Measurements from ENCODE around the gene HNRNPUL2.
"Not testable (repeated sequence)": the region's sequence is repeated elsewhere in the genome, so short reads cannot be mapped to it uniquely, and the experiment has no call there.

Gene HNRNPUL2

GRCh38 chr11:62727165-62727871 lies at the start of gene HNRNPUL2:
Gene HNRNPUL2, minus strand, starts transcription at chr11:62727457. Its CDS starts 301 bp downstream, at chr11:62727156.
- peak; percentile 99 for DNase-seq

GRCh38 chr11:62775646-62776045 lies 48.4 kb upstream of the HNRNPUL2 start:
- DNase-seq, result no peak

GRCh38 chr11:62774407-62774806 lies 47.1 kb upstream of the HNRNPUL2 start:
- no peak for DNase-seq

DNA sequence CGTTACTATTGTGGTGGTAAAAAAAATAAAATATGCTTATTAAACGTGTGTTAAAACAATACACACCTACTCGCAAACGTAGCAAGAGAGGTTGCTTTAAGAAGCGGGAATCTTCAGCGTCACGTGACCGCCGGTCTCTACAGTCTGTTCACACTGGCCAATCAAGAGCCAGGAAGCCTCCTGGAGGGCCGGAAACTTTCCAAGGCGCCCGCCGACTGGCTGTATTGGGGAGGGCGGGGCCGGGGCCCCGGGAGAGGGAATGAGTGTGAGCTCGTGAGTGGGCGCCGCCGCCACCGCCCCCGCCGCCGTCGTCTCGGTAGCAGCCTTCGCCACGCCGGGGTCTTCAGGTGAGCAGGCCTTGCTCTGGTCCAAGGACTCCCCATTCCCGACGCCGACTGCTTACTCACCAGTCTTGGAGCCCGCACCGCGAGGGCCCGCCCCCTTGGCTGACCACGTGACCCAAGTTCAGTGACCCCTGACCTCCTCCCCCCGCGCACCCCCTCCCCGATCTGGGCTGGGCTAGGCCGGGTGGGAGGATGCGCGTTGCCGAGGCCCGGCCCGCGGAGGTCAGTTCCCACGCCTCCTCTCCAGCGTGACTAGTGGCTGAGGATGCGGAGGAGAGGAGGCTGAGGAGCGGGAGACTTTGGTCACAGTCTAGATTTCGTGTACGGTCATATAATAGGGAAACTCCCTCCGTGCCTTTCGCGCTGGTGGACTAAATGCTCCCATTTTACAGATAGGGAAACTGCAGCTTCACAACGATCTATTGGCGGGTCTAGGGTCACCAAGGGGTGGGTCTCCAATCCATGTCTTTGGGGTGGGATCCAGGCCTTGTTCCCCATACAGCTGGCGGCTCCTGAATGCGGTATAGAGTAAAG lies 44.1 kb upstream of the HNRNPUL2 start, which contains the start of gene TAF6L:
TSS of gene TAF6L (plus strand) at position 253 of the 878 bp plus-strand sequence. CDS start 4,388 bp downstream, outside the sequence.
- peak; percentile 93 for DNase-seq

- no peak for DNase-seq
Measured at GRCh38 chr11:62770778-62771143, 43.5 kb upstream of the HNRNPUL2 start.

DNA sequence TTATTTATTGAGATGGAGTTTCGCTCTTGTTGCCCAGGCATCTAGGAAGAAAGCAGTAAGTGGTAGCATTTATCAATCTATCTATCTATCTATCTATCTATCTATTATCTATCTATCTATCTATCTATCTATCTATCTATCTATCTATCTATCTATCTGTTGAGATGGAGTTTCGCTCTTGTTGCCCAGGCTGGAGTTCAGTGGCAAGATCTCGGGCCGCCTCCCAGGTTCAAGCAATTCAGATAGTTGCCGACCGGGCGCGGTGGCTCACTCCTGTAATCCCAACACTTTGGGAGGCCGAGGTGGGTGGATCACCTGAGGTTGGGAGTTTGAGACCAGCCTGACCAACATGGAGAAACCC lies 33.6 kb upstream of the HNRNPUL2 start:
- DNase-seq, result not testable (repeated sequence)

DNA sequence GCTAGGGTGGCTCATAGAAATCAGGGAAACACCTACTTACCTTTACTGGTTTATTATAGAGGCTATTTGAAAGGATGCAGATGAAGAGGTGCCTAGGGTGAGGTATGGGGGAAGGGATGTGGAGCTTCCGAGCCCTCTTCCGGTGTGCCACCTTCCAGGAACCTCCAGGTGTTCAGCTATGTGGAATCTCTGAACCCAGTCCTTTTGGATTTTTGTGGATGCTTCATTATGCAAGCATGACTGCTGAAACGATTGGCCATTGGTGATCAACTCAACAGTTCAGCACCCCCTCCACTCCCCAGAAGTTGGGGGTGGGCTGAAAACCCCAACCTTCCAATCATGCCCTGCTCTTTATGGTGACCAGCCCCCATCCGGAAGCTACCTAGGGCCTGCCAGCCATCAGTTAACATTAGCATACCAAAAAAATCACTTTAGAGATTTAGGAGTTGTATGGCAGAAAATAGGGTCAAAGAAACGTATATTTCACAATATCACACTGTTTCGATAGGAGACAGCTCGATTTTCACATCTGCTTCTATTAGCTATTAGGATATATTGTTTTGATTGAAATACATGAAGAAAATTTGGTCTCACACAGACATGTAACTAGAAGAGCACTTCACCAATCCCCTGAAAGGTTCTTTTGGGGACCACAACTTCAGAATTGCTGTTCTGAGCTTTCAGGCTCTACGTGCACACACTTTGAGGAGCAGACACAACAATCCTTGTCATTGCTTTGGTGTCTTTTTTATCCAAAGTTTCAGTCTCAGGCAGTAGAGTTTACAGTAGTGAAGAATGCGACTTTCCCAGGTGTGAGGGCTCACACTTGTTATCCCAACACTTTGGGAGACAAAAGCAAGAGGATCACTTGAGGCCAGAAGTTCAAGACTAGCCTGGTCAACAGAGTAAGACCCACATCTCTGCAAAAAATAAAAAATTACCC lies 30.9 kb upstream of the HNRNPUL2 start:
- DNase-seq, result no peak

DNA sequence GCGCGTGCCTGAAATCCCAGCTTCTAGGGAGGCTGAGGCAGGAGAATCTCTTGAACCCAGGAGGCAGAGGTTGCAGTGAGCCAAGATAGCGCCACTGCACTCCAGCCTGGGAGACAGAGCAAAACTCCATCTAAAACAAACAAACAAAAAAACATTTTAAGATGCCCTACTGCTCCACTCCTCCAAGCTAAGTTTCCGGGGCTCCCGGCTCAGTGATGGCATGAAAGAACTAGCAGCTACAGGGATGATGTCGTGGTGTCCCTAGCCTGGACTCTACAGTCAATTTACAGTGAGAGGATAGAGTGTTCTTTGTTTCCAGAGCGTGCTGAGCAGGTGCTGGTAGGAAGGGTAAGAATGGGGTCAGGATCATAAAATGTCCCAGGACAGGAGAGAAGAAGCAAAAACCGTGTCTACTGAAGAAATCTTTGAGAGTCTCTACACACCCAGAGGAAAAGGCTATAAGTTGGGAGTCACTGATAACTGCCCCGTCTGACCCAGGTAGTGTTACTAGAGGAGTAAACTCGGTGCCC lies 27.9 kb upstream of the HNRNPUL2 start:
- no peak for DNase-seq

DNA sequence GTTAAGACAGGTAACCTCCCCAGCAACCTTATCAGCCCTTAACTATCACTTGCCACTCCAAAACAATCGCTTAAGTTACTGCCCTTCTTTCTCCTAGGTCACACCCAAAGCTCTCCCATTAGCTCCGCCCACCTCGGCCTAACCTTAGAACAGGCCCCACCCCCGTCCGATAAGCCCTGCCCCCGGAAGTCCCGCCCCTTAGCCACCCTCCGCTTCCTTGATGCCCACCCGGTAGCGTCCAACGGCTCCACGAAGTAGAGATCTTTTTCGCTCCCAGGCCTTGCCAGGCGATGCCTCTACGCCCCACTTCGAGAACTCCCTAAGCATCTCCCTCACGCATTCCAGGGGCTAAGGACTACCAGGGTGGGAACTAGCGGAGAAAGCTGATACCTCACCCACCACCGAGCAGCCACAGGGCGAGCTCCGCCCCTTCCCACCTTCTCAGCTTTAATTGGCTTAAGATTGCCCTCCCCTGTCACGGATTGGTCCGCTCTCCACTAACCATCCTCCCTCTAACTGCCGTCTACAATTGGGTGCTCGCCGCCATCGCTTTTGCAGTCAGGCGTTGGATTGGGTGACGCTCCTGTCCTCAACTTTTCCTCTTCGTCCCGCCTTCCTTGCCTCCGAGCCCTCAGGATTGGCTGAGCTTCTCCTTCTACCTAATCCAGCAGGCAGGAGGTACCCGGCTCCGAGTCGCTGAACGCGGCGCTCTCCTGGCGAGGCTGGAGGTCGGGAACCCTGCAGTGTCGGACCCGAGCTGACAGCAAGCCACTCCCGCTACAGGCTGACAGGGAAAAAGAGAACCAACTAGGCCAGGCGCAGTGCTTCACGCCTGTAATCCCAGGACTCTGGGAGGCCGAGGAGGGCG lies 26.7 kb upstream of the HNRNPUL2 start, which contains the start of gene ZBTB3:
TSS of gene ZBTB3 (minus strand) at position 425 of the 868 bp plus-strand sequence. CDS start 496 bp downstream, outside the sequence.
- peak; percentile 99 for DNase-seq

DNA sequence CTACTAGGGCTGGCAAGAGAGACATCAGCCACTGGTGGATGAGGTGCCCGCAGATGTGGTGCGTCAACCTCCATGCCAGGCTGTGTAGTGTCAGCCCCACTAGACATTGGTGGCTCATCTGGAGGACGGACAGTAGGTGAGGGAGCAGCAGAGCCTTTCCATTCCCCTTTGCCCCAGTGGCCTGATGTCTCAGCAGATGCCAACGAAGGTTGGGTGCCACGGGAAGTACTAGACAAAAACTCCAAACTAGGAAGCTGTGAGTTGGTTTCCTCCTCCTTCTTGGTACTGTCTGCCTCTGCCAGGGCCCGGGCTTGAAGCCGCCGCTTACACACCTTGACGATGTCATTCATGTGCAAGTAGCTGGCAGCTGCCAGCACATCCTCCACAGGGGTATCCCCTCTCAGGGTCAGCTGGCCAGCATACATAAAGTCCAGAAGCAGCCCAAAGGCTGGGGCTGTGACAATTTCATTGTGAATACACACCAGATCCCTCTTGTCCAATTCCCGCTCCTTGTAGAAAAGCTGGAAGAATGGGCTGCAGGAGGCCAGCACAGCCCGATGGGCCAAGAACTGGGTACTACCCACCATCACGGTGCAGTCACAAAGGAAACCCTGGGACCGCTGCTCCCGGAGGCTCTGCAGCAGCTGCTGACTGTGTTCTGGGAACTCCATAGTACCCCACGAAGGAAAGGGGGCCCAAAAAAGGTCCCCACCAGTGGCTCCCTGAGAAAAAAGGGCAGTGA lies 25.9 kb upstream of the HNRNPUL2 start:
- DNase-seq, result no peak

- no peak for DNase-seq
Measured at GRCh38 chr11:62752177-62752785, 25.0 kb upstream of the HNRNPUL2 start.

GRCh38 chr11:62749931-62750330 lies 22.7 kb upstream of the HNRNPUL2 start:
- DNase-seq, result not testable (repeated sequence)

GRCh38 chr11:62747475-62748160 lies 20.4 kb upstream of the HNRNPUL2 start:
- no peak for DNase-seq

GRCh38 chr11:62737196-62737595 lies 9.9 kb upstream of the HNRNPUL2 start:
- no peak for DNase-seq

GRCh38 chr11:62732830-62733229 lies 5.6 kb upstream of the HNRNPUL2 start:
- DNase-seq, result no peak

- DNase-seq, result not testable (repeated sequence)
Measured at GRCh38 chr11:62730076-62730475, 2.8 kb upstream of the HNRNPUL2 start.

GRCh38 chr11:62728171-62728988 lies 1.1 kb upstream of the HNRNPUL2 start, which contains the start of gene TTC9C:
Gene TTC9C, plus strand, starts transcription at chr11:62728486. Its CDS starts 363 bp downstream, at chr11:62728849.
- peak; percentile 84 for DNase-seq

- DNase-seq, result peak; percentile 96
Measured at GRCh38 chr11:62727872-62728170, 564 bp upstream of the HNRNPUL2 start.

- no peak for DNase-seq
Measured at GRCh38 chr11:62726915-62727164, 417 bp downstream of the HNRNPUL2 start.
